LNCaP clone FGC (cell line): Measurements from ENCODE around the gene MINDY4B.

Source experiments
- DNase-seq: peaks from one replicate; pipeline ENCODE4 v3.0.0-alpha.2; 2011; ENCODE audit warnings: low read depth
- H3K4me3 ChIP-seq: 2 replicates; pipeline ENCODE4 v1.5.1; 2011; ENCODE audit warnings: mild to moderate bottlenecking, low read depth, low read length, control low read depth
- CTCF ChIP-seq: IDR thresholded peaks from 2 replicates; pipeline ENCODE4 v1.5.1; 2012; ENCODE audit warnings: mild to moderate bottlenecking; ENCODE audit not compliant: control insufficient read depth, insufficient read depth; ENCODE audit errors: extremely low read depth

MINDY4B gene

DNA sequence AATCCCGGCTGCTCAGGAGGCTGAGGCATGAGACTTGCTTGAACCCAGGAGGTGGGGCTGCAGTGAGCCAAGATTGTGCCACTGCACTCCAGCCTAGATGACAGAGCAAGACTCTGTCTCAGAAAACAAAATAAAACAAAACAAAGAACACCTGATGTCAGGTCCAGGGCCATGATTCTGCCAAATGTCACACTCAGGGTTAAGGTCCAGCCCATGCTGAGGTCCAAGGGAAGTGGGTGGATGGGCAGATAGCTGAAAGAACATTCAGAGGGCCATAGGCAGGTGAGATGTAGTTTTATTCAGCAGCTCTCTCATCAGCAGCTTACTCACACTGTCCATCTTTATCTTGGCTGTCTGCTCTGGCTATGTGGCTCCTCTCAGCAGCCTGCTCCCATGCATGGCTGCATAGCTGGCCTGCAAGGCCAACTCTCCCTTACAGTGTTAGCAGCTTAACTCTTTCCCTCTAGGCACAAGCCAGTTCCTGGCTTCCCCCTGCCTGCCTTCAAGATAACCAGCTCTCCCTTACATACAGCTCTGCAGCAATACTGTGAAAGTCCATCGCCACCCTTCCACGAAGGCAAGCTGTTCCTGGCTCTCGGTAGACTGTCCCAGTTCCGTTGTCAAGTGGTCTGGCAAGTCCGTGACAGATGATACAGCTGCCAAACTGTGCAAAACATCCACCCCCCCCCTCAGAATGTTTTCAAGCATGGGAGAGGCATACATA, 79.9 kb downstream of the MINDY4B start:
- H3K4me3 ChIP-seq: no peak overlapping the region
- no peak for DNase-seq
- no peak for TF ChIP-seq CTCF

DNA sequence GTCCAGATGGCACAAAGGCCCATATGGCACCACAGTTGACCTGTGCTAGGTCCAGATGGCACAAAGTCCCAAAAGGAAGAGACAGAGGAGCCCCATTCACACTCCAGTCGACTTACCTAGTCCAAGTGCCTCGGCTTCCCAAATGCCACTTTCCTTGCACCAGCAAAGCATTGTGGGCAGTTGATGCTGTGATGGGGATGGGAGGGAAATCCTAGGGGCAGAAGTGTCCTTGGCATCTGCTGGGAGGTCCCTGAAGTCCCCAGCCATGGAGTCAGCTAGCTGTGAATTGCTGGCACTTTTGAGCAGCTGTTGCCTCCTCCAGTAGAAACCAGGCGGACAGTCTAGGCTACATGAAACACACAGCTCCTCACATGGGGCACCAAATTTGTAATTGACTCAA, 82.0 kb downstream of the MINDY4B start:
- no peak for TF ChIP-seq CTCF
- DNase-seq: no peak
- no peak overlapping the region for H3K4me3 ChIP-seq

DNA sequence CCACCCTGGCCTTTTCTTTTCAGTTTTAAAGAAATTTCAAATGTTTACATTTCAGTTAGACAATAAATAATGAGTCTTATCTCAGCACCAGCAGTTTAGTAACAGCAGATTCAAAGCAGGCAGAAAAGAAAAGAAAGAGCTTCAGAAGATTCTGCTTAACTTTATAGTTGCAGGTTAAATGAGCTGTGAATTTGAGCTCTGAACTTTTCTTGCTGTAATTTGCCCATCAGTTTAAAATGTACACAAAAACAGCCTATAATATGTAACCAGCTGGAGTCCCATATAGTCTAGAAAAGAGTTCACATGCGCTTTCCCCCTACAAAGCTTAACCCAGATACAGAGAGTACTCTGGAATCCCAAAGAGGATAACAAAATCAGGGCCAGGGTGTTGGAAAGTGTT, 82.6 kb downstream of the MINDY4B start:
- no peak for DNase-seq
- TF ChIP-seq CTCF: no peak
- no peak overlapping the region for H3K4me3 ChIP-seq
